HUES6 (cell line): Measurements from ENCODE around the gene OGA.

Source experiments
- H3K27ac ChIP-seq: 2 replicates; pipeline ENCODE4 v1.7.0; 2013; ENCODE audit warnings: low read depth, mild to moderate bottlenecking, low read length, inconsistent platforms
- H3K27me3 ChIP-seq: 2 replicates; pipeline ENCODE4 v1.6.1; 2013; ENCODE audit warnings: low read length; ENCODE audit not compliant: control insufficient read depth, insufficient read depth
- H3K36me3 ChIP-seq: 2 replicates; pipeline ENCODE4 v1.6.1; 2013; ENCODE audit warnings: low read length; ENCODE audit not compliant: control insufficient read depth, insufficient read depth
- H3K4me1 ChIP-seq: 2 replicates; pipeline ENCODE4 v1.6.1; 2013; ENCODE audit warnings: low read length; ENCODE audit not compliant: control insufficient read depth, insufficient read depth
- H3K4me3 ChIP-seq: 2 replicates; pipeline ENCODE4 v1.5.1; 2013; ENCODE audit warnings: low read depth, low read length
- H3K9ac ChIP-seq: one replicate; pipeline ENCODE4 v1.6.1; 2013; ENCODE audit warnings: mild to moderate bottlenecking, low read length
- H3K9me3 ChIP-seq: 2 replicates; pipeline ENCODE4 v1.6.1; 2013; ENCODE audit warnings: low read depth, low read length; ENCODE audit not compliant: control insufficient read depth, insufficient read depth

The OGA gene

GRCh38 chr10:101818872-101819633, 809 bp upstream of the OGA start:
- Histone ChIP-seq H3K27me3 (no peaks in the 10 kb centered on the region), H3K4me3 (peak overlapping the region; percentile 98), H3K36me3 (no peaks in the 10 kb centered on the region), H3K9ac (peak overlapping the region; percentile 99), H3K4me1 (peaks cover 11% of the 10 kb centered on the region), H3K9me3 (no peaks in the 10 kb centered on the region), H3K27ac (0 out of 2 replicates have a peak overlapping the region, but pooled peaks have one; percentile 7)

DNA sequence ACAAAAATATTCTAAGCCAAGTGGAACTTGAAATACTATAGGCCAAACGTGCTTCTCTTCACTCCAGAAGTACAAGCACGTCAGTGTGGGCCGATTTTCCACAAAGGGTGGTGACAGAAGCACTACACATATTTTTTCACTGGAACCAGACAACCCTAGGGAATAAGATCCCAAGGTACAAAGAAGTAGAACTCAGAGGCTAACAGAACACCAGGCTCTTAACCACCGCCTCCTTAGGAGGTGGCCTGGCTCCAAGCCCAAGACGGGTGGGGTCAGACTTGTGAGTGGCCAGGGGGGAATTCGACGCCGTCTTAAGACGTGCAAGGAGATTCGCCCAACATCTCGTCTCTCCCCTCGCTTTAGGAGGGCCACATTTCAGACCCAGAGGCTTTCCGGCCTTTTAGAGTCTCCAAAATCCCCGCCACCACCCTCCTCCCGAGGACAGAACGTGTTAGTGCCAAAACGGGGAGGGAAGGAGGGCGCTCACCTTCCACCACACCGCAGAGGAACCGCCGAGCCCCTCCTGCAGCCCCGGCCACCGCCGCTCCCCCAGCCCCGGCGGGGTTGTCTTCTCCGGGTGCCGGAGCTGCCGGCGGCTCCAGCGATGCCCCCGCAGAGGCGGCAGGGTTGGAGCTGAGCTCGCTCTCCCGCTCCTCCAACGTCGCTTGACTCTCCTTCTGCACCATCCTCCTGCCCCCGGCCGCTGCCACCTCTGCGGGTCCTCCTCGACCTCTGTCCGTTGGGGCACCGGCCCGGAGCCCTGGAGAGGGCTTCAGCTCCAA, 716 bp downstream of the OGA start:
- Histone ChIP-seq H3K27ac (peak overlapping the region; percentile 96), H3K4me3 (peak overlapping the region; percentile 98), H3K9me3 (no peaks in the 10 kb centered on the region), H3K27me3 (no peaks in the 10 kb centered on the region), H3K4me1 (peaks cover 14% of the 10 kb centered on the region), H3K36me3 (peaks cover 9% of the 10 kb centered on the region), H3K9ac (peak overlapping the region; percentile 99)

- 0 out of 2 replicates have a peak overlapping the region, but pooled peaks have one; percentile 96 for H3K27ac ChIP-seq
- peak overlapping the region; percentile 99 for H3K9ac ChIP-seq
- H3K36me3 ChIP-seq, result peaks cover 16% of the 10 kb centered on the region
- H3K4me1 ChIP-seq, result peaks cover 18% of the 10 kb centered on the region
- no peaks in the 10 kb centered on the region for H3K27me3 ChIP-seq
- H3K4me3 ChIP-seq, result peak overlapping the region; percentile 98
- no peaks in the 10 kb centered on the region for H3K9me3 ChIP-seq
These were observed 1.3 kb downstream of the OGA start for GRCh38 chr10:101816913-101817336.

DNA sequence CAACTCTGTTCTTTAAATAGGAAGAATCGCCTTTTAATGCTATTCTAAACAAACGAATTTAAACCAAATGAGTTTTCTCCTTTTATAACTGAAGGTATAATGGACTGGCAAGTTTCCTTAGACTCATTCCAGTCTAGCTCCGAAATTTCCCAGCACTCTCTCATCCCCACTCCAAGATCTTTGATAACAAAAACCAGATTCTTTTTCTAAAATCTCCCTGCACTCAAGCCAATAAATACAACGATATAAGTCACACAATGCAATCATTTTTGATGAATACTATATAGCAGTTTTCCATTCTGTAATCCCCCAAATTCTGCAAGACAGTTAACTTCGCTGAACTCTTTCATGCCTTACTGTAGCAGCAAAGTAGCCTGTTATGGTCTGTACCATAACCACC, 1.9 kb downstream of the OGA start:
- Histone ChIP-seq H3K4me3 (peak overlapping the region; percentile 98), H3K27ac (no peak overlapping the region), H3K4me1 (peaks cover 18% of the 10 kb centered on the region), H3K36me3 (peaks cover 21% of the 10 kb centered on the region), H3K9ac (peak overlapping the region; percentile 71), H3K27me3 (no peaks in the 10 kb centered on the region), H3K9me3 (no peaks in the 10 kb centered on the region)

- peaks cover 18% of the 10 kb centered on the region for H3K4me1 ChIP-seq
- H3K27me3 ChIP-seq, result no peaks in the 10 kb centered on the region
- H3K9ac ChIP-seq, result peak overlapping the region; percentile 42
- H3K27ac ChIP-seq, result peak overlapping the region; percentile 32; the same call in 1 of the 2 replicates
- no peaks in the 10 kb centered on the region for H3K9me3 ChIP-seq
- peaks cover 39% of the 10 kb centered on the region for H3K36me3 ChIP-seq
- H3K4me3 ChIP-seq, result peak overlapping the region; percentile 98
These were observed 3.7 kb downstream of the OGA start for GRCh38 chr10:101814466-101815071.

- no peak overlapping the region for H3K4me3 ChIP-seq
- peaks cover 58% of the 10 kb centered on the region for H3K36me3 ChIP-seq
- H3K9ac ChIP-seq, result no peak overlapping the region
- H3K27me3 ChIP-seq, result no peaks in the 10 kb centered on the region
- H3K9me3 ChIP-seq, result no peaks in the 10 kb centered on the region
- no peak overlapping the region for H3K27ac ChIP-seq
- peaks cover 18% of the 10 kb centered on the region for H3K4me1 ChIP-seq
These were observed 5.6 kb downstream of the OGA start for GRCh38 chr10:101812606-101813005.

DNA sequence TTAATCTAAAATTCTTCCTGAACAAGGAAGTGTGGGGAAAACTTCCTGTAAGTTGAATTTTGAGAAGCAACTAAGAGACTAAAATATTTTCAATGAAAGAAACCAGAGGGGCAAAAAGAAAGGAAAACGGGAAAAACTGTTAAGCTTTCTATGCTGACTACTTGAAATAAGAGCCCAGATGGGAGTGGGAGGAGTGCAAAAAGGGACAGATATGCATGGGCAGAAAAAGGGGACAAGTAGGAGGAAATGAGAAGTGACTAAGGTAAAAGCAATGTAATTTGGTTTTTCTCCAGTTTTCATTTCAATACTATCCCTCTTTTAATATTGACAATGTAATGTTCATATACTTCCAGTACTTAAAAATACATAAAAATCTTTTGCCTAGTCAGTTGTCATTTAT, 11.1 kb downstream of the OGA start:
- H3K4me3 ChIP-seq, result no peak overlapping the region
- H3K9me3 ChIP-seq, result no peaks in the 10 kb centered on the region
- H3K9ac ChIP-seq, result no peak overlapping the region
- peaks cover 2% of the 10 kb centered on the region; the same call in 1 of the 2 replicates for H3K4me1 ChIP-seq
- no peak overlapping the region for H3K27ac ChIP-seq
- H3K27me3 ChIP-seq, result no peaks in the 10 kb centered on the region
- H3K36me3 ChIP-seq, result peaks cover 98% of the 10 kb centered on the region

GRCh38 chr10:101803511-101803910, 14.7 kb downstream of the OGA start:
- H3K4me1 ChIP-seq, result no peaks in the 10 kb centered on the region
- no peaks in the 10 kb centered on the region for H3K9me3 ChIP-seq
- H3K36me3 ChIP-seq, result peaks cover 98% of the 10 kb centered on the region
- no peak overlapping the region for H3K27ac ChIP-seq
- no peaks in the 10 kb centered on the region for H3K27me3 ChIP-seq
- H3K4me3 ChIP-seq, result no peak overlapping the region
- H3K9ac ChIP-seq, result no peak overlapping the region

DNA sequence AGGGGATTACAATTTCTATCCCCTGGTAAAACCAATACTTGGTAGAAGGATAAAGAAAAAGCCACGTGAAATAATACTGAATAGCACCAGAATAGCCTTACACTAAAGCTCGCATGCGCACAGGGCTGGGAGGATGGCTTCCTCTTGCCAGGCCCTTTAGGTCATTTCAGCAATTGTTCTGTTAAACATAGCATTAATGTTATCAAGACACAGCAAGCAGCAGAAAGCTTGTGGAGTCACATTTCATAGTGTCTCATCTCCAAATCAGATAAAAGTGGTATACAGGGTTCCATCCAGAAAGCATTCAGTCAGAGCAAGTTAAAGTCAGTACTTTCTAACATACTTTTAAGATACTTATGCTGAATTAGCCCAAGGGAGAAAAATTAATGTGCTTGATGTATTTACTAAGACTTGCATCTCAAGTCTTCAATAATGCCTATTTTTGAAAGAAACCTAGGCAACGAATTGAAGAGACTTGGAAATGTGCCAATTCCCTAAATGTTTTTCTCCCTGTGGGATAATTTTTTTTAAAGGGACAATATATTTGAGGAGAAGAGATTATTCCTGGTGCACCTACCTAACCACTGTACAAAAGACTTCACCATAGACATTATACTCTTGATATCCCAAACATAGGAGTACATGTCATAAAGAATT, 20.7 kb downstream of the OGA start:
- Histone ChIP-seq H3K36me3 (peaks cover 99% of the 10 kb centered on the region), H3K4me3 (no peak overlapping the region), H3K9me3 (no peaks in the 10 kb centered on the region), H3K9ac (no peak overlapping the region), H3K27ac (no peak overlapping the region), H3K27me3 (no peaks in the 10 kb centered on the region), H3K4me1 (no peaks in the 10 kb centered on the region)

GRCh38 chr10:101793526-101793925, 24.7 kb downstream of the OGA start:
- no peak overlapping the region for H3K4me3 ChIP-seq
- H3K9ac ChIP-seq, result no peak overlapping the region
- H3K36me3 ChIP-seq, result peaks cover 98% of the 10 kb centered on the region
- no peaks in the 10 kb centered on the region for H3K9me3 ChIP-seq
- no peaks in the 10 kb centered on the region for H3K27me3 ChIP-seq
- H3K27ac ChIP-seq, result no peak overlapping the region
- no peaks in the 10 kb centered on the region for H3K4me1 ChIP-seq
